ENCODE results near the gene GALNT2.

Gene GALNT2

DNA sequence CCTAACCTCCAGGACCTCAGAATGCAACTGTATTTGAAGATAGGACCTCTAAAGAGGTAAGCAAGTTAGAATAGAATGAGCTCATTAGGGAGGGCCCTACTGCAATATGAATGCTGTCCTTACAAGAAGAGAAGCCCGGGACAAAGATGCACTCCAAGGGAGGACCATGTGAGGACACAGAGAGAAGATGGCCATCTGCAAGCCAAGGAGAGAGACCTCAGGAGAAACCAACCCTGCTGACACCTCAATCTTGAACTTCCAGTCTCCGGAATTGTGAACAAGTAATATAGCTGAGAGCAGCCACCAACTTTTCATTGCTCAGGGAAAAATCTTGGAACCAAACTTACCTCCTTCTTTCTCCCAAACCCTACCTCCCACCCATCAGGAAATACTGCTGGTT is 15.0 kb upstream of the GALNT2 start:
- no peak for DNase-seq

DNA sequence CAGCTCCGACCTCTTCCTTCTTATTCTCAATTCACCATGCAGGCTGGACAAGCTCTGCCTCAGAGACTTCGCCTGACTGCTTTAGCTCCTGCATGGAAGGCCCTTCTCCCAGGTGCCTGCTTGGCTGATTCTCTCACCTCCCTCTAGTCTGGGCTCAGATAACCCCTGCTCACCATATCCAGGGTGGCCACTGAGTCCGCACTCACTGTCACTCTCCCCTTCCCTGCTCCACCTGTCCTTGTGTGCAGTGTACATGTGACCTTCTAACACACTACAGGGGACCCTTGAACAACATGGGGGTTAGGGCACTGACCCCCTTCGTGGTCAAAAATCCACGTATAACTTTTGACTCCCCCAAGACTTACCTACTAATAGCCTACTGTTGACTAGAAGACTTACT is 14.4 kb upstream of the GALNT2 start:
- DNase-seq: no peak

DNA sequence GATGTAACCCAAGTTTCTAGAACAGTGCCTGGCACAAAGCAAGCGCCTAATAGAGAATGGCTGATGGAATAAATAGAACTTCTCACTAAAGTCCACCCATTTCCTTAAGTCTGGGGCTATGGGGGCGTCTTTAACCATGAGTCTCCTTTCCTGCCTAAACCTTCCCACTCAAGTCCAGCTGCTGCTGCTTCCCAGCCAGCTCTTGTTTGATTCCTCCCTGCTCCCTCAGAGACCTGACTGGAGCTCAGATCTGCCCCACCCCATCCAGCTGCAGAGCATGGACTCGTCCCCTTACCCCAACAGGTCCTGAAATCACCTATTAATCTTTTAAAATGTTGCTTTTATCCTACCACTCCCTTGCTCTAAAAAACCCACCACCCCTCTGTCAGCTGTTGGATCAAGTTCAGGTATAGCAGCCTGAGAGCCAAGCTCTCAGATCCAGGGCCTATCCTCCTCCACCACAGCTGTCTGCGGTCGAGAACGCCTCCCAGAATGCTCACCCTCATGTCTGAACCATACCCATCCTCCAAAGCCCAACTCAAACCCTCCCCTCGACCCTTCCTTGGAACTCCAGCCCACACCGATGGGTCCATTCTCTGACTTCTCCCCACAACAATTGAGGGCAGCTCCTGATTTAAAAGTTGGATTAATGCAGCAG is 12.8 kb upstream of the GALNT2 start:
- DNase-seq: no peak

DNA sequence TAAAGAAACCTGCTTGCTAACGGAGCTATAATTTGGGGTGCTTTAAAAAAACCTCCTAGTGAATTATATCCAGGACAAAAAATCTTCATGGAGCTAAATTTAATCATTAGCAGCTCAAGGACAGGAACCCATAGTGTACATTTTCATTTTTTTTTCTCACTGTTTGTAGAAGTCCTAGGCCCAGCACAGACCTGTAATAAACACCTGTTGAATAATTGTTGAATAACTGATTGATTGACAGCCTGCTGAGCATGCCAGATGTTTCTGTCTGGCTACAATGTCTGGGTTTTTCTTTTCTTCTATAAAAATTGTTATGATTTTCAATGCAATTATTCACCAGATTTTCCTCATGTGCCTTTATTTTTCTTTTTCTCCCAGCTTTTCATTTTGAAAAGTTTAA is 10.9 kb upstream of the GALNT2 start:
- DNase-seq: no peak

DNA sequence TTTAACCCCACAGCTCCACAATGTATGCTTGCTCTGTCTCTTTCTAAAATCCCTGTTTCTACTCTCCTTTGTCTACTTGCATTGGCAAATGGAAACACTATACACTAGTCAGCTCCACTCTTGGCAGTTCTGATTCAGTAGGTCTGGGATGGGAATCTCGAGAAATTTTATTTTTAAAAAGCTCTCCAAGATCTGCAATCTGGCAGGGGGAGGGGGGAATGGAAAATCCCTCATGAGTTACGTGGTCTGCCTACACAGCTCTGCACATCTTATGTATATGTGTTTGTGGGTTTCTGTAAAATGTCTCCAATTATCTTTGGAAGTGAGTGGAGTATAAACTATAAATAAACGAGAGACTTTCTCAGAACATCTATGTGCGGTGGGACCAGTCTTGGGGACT is 9.9 kb upstream of the GALNT2 start:
- no peak for DNase-seq

DNA sequence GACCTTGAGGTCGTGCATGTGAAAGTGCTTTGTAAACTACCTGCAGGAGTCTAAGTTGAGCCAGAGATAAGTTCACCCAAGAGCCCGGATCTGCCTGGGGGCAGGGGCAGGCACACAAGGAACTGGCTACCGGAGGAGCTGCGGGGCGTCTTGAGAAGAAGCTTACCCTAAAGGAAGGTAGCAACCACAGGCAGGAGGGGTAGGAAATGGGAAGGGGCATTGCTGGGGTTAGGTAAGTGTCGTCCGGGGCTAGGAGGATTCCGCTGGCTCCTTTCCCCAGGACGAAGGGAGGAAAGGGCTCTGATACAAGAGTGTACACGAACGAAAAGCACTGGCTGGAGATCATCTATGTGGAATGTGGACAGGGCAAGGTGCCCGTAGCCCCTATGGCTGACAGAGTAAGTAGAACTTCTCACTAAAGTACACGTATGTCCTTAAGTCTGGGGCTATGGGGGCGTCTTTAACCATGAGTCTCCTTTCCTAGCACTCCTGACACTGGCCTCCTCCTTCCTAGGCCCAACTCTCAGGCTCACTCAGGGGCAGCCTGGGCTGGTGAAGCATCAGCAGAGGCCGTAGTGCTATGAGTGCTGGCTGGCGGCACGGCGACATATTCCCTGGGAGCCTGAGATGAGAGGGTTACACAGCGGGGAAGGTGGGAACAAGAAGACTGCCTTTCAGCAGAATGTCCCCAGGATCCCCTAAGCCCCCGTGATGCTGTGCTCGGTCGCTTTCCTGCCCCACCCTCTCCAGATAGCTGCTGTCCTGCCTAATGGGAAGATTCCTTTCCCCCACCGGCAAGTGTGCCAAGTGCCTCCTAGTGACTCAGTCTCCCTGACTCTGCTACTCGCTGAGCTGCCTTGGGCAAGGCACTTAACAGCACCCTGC is 9.1 kb upstream of the GALNT2 start:
- DNase-seq: no peak

DNA sequence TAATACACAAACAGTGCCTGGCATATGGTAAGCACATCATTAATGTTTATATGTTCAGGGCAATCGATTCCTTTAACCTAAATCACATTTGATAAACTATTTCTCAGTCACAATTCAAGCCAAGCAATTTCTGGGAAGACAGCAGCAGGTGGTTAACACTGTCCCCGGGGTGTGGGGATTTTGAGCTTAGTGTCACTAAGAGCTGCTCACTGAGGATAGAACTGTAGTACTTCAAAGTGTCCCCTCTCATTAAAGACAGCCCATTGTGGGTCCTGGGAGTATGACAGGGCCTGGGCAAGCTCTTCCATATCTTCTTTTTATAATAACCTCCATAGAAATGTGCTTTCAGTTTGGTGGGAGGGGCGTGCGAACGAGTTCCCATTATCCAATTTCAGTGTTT is 8.4 kb upstream of the GALNT2 start:
- no peak for DNase-seq

DNA sequence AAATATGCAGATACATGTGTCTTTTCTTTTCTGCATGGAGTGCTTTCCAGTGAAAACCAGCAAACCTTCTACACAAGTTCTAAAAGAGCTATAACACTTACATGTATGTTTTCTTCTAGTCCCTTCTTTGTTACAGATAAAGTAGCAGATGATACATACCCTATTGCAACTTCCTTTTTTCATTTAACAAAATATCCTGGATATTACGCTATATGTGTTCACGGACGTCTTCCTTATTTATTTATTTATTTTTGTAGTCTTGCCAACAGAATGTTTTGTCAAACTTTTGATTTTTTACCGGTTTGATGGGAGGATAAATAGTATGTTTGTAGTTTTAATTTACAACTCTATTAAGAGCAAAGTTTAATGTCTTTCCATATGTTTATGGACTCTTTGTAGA is 5.2 kb upstream of the GALNT2 start:
- DNase-seq: no peak

DNA sequence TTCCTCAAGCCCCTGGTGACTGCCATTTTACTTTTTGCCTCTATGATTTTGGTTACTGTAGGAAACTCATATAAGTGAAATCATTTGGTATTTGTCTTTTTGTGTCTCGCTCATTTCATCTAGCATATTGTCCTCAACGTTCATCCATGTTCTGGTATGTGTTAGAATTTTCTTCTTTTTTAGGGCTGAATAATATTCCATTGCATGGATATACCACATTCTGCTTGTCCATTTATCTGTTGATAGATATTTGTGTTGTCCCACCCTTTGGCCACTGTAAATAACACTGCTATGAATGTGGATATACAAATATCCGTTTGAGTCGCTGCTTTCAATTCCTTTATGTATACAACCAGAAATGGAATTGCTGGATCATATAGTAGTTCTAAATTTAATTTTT is 4.5 kb upstream of the GALNT2 start:
- no peak for DNase-seq

DNA sequence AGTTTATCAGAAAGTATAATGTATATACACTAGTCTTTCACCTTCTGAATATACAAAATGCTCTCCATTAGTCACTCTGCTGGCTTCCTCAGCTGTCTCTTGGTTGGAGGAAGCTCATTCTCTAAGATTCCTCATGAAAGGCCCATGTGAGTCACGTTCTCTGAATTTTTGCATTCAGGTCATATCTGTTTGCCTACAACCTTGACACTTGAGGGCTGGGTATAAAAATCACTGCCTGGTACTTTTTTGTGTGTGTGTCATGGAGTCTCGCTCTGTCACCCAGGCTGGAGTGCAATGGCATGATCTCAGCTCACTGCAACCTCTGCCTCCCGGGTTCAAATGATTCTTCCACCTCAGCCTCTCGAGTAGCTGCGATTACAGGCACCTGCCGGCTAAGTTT is 2.8 kb upstream of the GALNT2 start:
- no peak for DNase-seq

DNA sequence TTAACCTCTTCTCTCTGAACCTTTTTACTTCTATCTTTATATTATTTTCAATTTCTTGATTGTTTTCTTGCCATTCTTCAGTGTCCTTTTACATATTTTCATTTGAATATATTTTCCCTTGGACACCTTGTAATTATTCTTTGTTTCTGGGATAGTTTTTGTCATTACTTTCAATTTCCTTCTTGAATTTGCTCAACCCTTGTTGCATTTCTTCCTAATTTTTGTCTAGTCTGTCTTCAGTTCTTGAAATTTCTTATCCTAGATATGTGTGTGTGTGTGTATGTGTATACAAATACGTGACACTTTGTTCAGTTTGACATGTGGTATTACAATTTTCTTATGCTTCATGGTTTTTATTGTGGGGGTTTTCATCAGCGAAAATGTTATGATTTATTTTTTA is 1.9 kb upstream of the GALNT2 start:
- DNase-seq: no peak

DNA sequence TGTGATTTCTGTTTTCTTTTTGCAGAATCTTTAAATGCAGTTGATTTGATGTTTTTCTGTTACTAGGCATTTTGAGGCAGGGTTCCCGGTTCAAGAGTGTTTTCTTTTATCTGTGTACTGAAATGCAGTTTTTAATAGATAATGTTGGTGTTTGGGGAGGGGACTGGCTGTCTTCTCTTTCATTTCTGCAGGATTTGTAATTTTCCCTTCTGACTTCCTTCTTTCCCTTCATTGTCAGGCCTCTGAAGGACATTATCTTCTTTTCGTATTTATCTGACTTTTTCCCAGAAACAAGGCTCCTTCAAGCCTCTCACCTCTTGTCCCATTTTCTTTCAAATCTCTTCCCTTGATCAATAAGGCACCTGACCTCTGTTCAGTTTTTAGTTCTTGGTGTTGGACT is 1.5 kb upstream of the GALNT2 start:
- no peak for DNase-seq

DNA sequence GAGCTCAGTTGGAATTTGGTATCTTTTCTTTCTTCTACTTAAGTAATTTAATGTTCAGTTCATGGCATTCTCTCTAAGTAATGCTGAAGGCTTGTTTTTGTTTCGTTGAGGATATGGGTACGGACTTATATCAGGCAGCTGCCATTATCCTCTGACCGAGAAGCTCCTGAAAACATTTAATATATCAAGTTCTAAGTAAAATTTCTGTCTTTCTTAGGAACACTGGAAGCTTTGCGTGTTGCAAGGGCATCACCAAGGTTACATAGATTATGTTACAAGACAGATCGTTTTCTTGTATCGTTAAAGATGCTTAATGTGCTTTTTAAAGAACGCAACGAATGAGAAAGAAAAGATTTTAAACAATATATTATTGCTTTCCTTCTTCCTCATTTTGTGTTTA is 1.0 kb upstream of the GALNT2 start:
- no peak for DNase-seq

DNA sequence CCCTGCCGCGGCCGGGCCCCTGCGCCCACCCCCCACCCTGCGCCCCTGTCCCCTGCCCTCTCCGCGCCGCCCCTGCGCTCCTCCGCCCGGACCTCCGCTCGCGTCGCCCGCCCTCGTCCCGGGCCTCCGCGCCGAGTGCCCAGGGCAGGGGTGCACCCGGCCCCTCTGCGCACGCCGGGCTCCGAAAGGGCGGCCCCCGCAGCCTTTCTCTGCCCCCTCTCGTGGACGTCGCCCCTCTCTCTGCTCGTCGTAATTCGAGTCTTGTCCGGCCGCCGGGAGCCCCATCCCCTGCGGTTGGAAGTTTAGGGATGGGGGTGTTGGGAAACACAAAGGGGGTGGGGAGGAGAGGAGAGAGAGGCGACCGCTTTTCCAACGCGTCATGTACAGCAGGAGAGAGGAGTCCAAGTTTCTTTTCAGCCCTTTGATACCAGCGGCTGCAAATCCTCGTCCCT is 407 bp downstream of the GALNT2 start:
- no peak for DNase-seq

DNA sequence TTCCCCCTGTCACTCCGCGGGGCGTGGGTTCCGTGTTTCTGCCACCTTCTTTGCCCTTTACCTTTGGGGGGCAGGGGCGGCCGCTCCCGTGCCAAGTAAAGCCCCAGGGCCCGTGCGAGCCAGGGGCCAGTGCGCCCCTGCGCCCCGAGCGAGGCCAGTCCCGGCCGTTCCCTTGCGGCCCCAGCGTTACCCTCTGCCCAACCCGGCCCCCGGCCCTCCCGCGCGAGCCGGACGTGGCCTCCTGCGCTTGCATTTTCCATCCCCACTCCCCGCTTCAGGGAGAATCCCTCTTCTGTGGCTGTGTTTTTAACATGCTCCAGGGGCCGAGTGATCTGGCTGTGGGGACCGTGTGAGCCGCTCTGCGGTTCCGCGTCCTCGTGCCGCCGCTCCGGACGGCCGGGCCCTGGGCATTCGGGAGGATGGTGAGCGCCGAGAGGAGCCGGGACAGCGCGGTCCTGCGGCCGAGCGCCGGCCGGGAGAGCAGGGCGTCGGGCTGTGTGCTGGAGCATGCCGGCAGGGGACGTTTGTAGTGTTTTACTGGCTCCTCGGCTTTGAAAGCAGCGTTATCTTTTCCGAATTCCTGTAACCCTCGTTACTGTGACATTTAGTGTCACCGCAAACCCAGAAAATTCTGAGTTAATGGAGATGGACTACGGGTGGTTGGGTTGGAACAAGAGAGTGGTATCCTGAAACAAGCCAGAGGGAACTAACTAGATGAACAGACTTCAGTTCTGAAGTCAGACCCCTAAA is 1.0 kb downstream of the GALNT2 start:
- peak; percentile 4 for DNase-seq

DNA sequence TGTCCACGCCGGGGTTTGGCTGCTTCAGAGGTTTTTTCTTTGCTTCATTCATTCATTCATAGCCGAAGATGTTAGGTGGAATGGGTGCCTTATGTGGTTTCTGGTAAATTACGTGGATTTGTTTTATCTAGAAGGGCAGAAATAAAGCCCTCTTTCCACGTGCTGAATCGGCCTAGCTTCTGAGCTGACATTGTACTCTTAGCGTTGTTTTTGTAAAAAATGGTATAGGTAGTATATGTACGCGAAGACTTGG is 1.5 kb downstream of the GALNT2 start:
- DNase-seq: no peak

DNA sequence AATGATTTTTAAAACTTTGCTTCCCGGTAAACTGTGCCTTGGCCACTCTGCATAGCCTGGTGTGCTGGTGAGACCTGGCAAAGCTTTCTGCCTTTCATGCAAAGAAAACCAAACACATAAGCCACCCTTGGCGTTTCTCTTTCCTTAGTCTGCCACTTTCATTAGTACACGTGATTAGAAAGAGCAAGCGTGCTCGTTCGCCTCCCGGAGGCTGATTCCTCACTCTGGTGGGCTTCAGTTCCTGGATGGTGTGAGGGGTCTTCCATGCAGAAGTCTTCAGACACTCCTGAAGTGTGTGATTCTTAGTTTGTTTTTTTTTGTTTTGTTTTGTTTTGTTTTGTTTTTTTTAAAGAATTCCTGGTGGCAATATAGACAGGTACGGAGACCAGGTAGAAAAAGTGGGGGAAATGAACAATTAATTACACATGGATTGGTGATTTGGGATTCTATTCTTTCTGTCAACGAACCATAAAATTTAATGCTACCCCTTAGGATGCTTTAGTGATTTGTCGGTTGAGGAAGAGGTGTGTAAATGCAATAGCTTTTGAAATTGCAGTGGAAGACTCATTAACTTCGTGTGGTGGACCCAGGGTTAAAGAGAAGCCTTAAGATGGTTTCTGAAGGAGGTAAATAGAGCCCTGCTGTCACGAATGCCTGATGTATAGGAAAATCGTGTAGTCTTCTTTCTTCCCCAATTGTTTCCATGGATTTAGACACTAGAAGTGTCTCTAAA is 2.1 kb downstream of the GALNT2 start:
- DNase-seq: no peak

DNA sequence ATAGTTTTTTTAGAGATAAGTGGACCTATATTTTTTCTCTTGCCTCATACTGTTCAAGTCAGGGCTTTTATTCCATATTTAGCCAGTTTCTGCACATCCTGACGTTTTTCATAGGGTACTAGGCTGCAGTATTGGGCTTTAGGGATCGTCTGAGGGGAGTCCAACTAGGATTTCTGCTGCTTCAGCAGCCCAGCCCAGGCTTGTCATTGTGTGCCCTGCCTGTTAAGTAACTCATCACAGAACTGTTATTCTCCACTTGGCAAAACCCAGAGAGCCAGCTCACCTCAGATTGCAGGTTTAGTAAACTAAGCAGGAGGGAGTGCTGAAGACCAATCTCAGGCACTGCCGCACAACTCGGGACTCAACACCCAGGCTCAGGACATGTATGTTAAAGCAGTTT is 2.8 kb downstream of the GALNT2 start:
- DNase-seq: no peak

DNA sequence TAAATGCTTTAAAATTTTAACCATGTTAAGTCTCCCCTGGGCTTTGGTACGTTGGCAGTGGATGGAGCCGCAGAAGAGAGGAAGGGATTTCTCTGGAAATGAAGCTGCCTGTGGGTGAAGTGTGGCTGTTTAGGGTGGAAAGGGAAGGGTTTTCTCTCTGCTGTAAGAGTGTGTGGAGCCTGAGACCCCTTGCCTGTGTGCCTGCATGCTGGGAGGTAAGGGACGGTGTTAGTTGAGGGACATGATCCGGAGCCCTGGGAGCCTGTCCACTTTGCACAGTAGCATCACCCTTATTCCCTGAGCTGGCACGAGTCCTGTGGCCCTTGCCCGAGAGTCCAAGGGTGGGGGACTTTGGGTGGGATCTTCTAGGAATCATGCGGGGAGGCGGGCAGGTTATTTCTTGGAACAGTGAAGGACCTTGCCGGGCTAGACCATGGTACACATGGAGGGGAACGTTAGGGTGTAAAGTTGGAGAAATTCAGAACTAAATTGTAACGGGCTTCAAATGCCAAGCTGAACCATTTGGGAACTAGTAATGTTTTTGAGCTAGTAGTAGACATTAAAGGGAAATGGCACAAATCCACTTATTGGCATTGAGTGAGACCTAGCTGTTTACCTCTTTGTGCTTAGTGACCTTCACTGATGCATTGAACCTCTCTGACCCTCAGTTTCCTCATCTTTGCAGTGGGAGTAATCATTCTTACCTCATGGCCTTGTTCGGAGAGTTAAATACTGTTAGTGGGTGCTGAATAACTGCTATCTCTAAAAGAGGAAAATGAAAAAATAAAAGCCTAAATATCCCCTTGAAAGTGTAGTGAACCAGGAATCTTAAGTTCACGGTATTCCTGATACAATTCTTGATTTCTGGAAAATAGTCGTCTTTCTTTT is 3.5 kb downstream of the GALNT2 start:
- no peak for DNase-seq

DNA sequence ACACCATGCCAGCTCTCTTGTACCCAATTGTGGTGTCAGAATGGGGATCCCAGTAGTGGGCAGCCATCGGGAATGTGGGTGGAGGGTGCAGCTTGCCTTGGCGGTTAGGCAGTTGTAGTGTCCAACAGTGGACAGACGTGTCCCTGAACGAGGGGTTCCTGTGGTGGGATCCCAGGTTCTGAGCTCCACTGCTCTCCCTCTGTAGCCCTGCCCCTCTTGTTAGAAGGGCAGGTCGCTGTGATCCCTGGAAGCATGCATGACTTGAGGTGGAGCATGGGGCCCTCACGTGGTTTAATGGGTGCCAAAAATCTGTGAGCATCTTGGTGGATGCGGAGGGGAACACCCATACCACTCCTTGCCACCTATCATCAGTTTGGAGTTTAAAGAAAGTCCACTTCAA is 4.3 kb downstream of the GALNT2 start:
- no peak for DNase-seq

DNA sequence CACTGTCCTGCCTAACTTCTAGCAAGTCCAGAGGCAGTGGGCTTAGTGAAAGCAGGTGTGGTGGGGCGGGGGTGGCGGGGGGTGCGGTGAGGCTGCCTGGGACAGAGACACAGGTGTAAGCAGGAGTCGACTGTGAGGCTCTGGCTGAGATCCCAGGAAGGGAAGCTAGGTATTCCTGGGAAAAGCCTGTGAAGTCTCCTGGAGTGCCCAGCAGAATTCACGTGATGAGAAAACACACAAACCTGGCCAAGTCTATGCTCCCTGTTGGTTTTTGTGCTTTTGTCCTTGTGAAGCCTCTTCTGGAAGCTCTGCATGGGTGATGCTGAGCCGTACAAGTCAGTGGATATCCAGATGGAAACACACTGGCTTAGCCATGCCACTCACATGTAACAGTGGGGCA is 5.3 kb downstream of the GALNT2 start:
- no peak for DNase-seq

DNA sequence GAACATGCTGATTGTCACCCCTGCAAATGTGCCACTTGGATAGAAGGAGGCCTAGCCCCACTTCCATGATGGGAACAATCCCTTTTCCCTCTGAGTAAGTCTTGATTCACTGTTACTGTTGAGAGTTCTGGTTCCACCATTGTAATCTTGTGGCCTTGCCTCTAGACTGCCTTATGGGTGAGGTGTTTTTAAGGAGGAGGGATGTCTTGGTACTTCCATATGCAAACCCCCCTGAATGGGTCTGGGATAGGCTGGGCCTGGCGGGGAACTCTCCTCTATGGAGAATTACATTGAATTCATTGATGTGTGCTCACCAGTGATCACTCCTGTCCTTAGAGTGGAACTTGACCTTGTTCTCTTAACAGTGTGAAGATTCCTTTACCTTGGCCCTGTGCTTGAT is 5.8 kb downstream of the GALNT2 start:
- no peak for DNase-seq

All from activated effector memory CD4-positive, alpha-beta T cell treated with Interleukin-2 at 50 U/mL for 16 hours (primary cell).